Measurements from ENCODE around the gene GAS2L1.

Gene GAS2L1

DNA sequence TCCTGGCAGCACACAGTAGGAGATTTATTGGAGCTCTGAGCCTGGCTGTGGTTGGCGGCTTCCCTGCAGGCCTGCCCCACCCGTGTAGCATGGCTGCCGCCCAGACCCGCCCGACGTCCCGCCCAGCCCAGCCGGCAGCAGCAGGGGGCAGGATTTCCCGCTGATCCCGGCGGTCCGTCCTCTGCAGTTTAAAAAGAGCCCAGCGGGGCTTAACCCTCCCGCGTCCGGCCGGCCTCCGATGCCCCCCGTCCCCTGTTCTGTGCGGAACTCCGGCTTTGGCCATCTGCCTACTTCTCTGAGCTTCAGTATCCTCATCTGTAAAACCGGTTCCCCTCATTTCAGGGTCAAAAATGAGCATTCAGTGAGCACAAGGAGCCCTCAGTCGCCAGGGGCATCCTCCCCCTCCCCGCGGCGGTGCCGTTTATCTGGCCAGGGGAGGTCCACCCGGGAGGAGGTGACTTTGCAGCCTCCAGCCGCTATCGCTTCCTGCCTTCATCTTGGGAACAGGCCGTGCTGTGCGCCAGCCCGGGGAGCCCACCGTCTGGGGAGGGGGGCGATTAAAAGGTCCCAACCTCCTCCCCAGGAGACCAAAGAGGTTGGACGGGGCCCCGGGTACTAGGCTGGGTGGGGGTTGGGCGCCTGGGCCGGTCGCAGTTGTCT lies at the start of gene GAS2L1:
GAS2L1 (plus strand) TSS at position 476 of the 660 bp plus-strand sequence. CDS start 1,456 bp downstream, outside the sequence.
- peak; percentile 33 for DNase-seq (ENCODE audit: low read depth)

DNA sequence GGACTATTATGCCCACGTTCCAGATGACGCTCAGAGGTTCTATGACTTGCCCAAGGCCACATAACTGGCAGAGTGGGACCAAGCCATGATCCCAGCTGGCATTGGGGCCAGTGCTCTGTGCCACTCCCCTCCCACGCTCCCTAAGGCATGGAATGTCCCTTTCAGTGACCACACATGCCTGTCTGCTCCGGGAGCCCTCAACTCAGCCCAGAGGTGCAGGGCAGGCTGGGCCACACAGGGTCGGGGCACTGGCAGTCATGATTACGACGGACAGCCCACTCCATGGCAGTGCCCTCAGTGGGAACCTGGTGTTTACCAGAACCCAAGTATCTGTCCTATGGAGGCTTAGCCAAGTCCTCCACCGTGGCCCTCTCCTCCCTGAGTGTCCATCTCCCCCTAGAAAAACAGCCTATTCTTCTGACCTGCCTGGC lies 48.7 kb upstream of the GAS2L1 start:
- no peak for DNase-seq (ENCODE audit: low read depth)

DNA sequence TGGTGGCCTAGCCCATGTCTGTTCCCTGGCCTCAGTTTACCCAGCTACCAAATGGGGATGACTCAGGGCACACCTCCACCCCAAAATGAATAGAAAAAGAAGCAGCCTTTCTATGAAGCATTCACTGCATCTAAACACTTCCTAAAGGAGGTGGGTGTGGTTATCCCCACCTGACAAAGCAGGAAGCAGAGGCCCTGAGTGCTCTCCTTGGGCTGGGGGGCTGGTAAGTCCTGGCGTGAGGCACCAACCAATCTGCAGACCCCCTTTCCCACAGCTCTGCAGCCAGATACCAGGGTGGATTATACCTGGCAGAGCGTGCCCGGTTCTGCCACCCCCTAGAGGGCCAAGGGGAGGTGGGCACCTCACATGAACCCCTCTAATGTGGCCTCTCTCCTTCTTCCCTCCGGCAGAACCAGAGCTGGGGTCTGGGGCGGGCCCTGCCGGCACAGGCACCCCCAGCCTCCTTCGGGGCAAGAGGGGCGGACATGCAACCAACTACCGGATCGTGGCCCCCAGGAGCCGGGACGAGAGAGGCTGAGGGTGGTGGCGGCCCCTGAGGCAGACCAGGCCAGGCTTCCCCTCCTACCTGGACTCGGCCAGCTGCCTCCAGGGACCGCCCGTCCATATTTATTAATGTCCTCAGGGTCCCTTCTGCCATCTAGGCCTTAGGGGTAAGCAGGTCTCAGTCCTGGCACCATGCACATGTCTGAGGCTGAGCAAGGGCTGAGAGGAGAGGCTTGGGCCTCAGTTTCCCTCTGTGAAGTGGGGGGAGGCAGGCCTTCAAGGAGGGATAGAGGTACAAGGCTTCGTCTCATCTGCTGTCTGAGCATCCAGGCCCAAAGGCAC lies 47.8 kb upstream of the GAS2L1 start:
- DNase-seq (ENCODE audit: low read depth), result no peak

DNA sequence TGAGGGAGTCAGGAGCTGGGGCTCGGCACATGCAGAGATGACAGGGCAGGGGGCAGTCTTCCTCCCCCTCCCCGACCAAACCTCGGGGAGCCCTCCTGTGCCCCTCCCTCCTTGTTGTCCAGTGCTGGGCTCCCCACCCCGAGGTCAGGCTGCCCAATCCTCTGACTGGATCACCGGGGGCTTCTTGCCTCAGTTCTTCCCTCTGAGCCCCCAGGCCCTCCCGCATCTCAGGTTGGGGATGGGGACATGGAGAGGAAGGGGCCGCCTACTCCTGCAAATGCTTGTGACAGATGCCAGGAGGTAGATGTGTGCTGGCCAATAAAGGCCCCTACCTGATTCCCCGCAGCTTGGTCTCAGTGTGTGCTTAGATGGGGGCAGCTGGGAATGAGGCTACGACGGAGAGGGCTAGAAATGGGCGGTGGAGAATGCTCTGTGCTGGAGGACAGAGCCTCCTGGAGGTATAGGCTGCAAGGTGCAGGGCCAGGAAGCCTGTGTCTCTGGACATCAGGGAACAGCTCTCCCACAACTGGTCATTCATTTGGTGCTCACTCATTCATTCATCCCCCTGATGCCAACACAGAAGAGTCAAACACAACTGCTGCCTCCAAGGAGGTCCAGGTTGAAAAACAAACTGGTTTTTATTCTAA lies 47.1 kb upstream of the GAS2L1 start:
- no peak for DNase-seq (ENCODE audit: low read depth)

DNA sequence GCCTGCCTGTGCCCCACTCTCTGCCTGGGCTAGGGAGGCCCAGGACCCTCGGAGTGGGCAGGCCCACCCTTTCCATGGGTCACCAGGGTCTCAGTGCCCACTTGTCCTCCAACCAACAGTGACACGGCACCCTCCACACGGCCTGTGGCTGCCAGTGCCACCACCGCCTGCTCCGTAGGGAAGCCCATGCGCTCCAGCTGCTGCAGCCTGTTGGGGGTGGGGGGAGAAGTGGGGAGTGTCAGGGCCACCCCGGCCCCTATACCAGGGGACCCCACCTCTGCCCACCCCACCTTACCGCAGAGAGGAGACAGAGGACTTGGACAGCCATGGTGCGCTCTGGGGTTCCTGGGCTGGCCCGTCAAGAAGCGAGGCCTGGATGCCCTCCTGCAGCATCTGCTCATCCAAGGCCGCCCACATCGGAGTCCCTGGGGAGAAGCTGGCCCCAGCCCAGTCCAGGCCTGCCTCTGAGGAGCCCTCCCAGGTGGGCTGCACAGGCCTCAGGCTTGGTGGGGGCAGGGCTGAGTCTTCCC lies 46.4 kb upstream of the GAS2L1 start:
- no peak for DNase-seq (ENCODE audit: low read depth)

DNA sequence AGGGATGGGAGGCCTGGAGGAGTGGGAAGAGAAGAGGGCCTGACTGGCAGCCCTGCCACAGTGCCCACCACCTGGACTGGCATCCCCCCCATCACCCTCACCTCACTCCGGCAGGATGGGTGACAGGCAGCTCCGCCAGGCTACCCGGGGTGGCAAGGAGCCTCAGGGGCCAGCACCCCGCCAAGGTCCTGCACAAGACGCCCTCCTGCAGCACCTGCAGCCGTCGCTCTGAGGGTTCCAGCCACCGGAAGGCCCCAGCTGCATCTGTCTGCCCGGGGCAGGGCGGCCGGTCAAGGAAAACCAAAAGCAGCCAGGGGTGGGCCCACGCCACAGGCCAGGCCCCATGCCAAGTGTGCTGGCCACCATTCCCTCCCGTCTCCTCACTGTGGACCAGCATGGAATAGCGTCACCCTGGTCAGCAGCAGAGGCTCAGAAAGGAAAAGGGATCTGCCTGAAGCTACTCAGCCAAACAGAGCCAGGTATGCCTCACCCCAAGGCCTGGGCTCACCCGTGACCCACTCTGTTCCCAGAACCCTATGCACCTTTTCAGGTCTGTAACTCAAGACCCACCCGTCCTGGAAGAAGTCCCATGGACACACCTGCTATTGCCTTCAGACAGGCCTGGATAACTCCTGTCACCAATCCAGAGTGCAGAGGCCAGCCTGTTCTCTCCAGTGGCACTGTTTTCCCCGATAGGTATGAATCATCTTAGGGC lies 45.7 kb upstream of the GAS2L1 start:
- no peak for DNase-seq (ENCODE audit: low read depth)

DNA sequence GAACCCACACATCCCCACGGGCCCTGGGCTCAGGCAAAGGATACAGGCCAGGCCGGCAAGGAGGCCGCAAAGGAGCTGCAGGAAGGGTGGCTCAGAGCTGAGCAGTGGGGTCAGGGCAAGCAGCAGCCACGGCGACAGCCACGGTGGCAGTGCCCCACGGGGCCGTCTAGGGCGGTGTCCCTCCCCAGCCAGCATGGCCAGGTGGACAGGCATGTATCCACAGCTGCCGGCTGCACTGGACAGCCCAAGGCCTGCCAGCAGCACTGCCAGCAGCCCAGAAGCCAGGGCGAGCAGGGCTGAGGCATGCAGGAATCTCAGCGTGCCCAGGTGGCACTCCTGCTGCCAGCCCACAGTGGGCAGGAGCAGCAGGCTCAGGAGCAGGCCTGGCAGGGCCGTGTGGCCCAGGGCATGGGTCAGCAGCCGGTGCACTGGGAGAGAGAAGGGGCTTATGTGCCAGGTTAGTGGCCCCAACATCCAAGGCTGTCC lies 42.6 kb upstream of the GAS2L1 start:
- no peak for DNase-seq (ENCODE audit: low read depth)

DNA sequence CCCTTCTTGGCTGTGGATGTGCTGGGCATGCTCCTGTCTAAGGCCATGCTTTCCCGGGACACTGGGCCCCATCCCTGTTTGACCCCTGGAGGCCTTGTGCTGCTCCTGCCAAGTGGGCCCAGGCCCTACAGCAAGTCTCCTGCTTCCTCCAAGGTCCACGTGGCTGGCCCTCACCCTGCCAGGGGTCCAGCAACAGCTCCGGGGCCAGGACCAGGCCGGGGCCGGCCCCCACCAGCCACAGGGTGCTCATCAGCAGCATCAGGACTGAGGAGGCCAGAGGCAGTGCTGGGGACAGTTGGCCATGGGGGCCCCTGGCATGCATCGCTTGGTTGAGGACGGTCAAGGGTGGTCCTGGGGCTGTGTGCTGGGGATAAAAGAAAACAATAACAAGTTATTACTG lies 41.1 kb upstream of the GAS2L1 start:
- DNase-seq (ENCODE audit: low read depth), result no peak

DNA sequence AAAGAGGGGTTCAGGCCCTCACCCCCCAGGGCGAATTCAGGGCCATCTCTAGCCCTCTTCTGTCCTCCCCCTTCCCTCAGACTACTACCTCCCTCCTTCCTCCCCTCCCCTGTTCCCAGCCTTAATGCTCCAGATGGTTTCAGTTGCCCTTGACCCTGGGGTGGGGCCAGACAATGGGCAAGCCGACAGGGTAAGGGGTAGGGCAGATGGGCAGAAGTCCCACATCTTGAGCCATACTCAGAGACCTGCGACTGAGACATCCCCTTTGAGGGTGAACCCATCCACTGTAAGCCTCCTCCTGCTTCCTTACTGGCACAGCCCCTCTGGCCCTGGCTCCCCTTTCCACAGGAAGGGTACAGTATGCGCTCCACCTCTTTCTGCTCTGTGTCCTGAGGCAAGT lies 40.5 kb upstream of the GAS2L1 start:
- no peak for DNase-seq (ENCODE audit: low read depth)

DNA sequence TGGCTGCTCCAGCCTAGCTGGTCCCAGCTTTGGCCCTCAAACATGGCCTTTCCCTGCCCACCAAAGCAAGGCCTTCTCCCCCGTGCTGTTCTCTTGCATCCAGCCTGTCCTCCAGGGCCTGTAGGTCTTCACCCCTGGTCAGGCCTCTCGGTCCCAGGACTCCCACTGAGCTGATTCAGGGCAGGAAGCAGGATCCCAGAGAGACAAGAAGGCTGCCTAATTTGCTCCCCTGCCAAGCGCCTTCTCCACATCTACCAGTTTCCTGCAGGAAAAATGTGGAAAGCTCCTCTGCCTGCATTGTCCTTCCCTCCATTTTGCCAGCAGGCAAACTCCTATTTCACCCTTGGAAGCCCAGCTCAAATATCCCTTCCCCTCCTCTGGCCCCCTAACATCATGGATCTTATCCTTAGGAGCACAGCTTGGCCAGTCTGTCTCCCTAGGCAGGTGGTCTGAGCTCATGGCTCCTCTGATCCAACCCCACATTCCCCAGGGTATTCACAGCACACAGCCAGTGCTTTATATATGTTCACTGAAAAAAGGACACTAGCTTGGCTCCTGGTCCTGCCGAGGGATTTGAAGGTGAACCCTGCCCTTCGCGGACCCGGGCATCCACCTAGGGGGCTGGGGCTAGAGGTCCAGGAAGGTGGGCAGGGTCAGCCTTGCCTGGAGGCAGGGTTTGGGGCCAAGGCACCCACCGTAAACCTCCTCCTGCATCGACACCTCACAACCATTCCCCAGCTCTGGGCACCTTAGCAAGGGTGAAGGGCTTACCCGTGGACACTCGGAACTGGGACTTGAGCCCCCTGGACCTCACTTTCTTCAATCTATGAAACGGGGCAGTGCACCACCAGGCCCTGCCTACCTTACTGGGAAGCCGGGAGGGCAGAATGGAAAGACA lies 39.6 kb upstream of the GAS2L1 start:
- no peak for DNase-seq (ENCODE audit: low read depth)

DNA sequence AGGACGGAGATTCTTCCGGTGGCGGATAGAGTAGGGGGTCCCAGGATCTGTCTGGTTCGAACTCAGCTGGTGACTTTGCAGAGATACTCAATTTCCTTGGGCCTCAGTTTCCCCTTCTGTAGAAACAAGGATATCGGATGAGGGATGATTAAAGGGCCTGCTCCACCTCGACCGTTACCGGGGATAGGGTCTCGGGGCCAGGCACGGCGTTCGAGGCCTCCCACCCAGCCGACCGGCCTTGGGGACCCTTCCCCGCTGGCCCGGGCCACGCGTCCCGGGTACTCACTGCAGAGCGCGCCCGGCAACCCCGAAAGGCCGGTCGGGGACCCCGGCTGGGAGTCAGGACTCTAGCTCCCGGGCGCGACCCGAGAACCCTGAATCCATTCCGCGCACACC lies 39.0 kb upstream of the GAS2L1 start:
- DNase-seq (ENCODE audit: low read depth), result no peak

DNA sequence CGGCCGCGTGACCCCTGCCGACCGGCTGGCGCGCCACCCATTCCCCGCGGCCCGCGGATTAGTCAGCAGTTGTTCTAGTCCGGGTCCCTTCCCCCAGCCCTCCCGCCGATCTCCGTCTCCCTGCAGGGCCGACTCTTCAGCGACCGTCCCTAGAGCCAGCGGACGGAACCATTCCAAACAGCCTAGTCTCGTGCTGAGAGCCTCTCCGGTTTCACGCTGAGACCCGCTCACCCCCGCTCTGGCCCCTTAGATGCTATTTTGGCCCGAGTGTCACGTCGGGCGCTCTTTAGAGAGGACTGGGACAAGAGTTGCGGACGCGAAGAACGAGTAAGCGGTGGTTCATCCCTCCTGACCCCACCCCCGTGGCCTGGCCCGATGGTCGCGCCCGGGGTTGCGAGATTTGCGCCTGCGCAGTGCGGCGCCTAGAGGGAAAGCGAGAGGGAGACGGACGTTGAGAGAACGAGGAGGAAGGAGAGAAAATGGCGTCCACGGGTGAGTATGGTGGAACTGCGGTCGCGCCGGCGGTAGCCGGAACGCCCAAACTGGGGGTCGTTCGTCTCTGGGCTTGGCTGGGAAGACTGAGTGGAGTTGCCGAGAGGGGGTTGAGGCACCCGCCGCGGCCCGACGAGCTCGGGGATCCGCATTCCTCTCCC lies 38.5 kb upstream of the GAS2L1 start, which contains the start of the genes EWSR1 and RHBDD3:
EWSR1 (plus strand) TSS at position 411 of the 653 bp plus-strand sequence; CDS start at position 480, 69 bp downstream.
RHBDD3 (minus strand) TSS at position 124 of the 653 bp plus-strand sequence. CDS start 2,355 bp downstream, outside the sequence.
- peak; percentile 94 for DNase-seq (ENCODE audit: low read depth)

DNA sequence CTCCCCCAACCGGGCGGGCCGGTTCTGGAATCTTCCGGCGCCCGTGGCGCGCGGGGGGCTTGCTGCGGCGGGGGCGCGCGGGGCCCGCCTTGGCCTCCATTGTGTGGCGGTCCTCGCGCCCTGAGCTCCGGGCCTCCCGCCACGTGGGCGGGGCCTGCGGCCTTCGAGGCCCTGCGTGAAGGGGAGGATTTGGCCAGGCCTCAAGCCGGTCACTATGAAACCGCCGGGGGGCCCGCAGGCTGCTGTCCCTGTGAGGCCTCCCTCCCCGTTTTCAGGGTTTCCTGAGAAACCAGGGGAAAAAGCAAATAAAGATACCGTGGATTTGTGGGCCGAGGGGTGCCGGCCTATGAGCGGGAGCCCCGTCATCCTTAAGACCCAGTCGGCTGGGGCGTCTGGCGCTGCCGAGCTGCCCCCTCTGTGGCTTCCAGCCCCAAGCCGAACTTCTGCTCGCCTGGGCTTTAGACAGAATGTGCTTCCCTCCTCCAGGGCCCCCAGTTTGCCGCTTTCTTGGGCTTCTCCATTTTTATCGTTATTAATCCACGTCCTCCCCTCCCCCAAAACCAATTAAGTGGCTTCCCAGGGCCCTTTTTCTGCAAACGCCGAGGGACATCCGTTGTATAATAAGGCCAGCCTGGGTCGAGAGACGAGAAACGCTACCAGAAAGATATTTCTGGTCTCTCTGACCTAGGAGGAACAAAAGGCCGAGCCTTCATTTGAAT lies 37.8 kb upstream of the GAS2L1 start:
- DNase-seq (ENCODE audit: low read depth), result peak; percentile 30

DNA sequence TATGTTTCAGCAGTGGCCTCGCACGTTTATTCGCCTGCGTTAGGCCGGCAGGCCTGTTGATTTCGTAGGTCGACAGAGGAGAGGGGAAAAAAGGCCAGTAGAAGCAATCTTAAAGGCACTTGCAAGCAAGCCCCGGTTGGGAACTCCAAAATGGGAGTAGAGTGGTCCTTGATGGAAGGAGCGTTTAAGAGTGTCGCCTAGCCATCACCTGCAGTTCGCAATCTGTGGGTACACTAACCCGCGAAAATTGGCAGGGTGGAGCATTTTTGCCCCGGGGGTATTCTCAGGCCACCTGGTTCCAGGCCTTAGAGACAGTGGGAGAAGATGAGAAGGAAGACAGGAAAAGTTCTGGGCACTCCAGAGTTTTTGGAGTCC lies 37.2 kb upstream of the GAS2L1 start:
- DNase-seq (ENCODE audit: low read depth), result no peak

DNA sequence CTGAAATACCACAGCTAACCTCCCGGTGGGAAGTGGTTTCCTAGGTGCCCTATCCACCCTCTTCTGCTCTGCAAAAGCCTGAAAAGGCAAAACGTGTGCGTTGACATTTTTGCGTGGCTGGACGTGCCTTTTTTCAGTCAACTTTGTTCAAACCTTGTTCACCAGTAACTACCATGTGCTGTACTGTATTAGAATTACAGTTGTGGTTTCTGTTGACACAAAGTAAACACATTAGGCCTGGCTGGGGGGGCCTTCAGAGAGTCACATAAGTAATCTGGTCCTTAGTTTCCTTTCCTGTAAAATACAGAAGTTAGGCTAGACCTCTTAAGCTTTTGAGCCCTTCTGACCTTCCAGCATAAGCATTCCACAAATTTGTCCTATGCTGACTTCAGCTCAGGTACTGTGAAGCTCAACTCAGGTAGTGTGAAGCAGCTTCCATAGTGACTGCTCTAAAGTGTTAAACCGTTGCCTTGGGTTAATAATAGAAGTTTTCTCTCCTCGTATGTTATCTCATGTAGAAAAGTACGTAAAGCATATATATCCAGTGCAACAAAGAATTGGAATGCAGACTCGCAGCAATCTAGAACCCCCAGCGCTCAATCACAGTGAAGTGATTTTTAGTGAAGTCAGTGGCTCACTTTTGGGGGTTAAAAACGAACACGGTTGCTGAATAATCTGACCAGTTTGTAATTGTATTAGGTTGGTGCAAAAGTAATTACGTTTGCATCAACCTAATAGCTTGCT lies 36.5 kb upstream of the GAS2L1 start:
- no peak for DNase-seq (ENCODE audit: low read depth)

DNA sequence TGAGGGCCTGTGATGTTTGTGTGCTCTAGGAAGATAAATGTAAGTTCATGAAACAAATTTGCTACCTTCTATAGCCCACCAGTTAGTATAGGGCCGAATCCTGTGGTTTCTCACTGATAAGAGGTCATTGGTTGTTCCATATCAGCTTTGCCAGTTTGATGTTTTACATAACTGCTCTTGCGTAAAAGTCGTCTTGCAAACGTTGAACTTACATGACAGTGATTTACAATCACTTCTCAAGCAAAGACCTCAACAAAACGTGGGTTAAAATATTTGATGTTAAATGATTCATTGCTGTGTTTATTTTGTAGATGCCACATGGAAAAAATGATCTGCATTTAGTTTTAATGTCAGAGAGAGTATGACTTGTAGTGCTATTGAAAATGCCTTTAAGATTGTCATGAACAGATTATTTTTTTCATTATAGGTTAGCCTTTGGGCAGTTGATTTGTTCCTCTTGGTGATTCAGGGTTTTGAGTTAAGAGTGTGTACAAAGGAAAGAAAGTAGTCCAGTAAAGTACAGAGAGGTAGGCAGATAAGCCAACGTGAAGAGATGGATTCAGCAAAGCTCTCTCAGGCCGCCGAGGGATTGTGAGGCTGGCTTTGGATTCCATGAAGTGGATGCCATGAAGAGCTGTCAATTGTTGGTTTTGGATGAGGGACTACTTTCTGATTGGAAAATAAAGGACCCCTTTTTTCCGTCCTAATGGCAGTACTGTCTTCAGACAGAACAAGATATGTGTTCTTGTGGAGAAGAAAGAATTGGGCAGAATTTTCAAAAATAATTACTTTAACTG lies 35.8 kb upstream of the GAS2L1 start:
- no peak for DNase-seq (ENCODE audit: low read depth)

DNA sequence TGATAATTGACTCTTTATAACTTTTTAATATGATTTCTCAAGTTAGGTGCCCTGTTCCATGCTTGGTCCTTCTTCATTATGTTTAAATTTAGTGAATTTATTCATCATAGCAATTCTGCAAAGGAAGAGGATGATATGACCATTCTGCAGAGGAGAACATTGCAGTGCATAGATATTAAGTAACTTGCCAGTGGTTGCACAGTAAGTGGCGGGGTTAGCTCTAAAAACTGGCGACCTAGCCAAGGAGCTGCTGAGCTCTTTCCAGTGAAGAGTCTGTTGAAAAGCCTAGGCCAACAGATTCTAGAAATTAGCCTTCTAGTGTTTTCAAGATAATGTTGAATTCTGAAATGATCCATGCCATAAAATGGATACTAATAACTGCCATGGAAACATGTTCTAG lies 33.8 kb upstream of the GAS2L1 start:
- no peak for DNase-seq (ENCODE audit: low read depth)

DNA sequence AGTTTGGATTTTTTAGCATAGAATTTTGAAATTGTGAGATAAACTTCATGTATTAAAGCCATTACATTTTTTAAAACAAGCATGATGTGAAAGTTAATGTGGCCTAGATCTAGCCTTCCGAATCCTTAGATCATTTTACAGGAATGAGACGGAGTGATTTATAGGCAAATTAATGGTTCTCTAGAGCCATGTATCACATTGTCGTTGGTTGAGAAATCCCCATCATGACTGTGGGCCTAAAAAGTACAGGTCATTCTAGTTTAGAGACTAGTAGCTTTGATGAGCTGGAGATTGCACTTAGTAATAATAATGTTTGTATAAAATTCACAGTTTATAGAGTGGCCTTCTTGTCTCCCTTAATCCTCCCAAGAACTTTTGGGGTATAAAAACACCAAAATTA lies 31.3 kb upstream of the GAS2L1 start:
- no peak for DNase-seq (ENCODE audit: low read depth)
